GM21423 (cell line): ENCODE data around the gene MAGEE2.
"Not testable (repeated sequence)": the region's sequence is repeated elsewhere in the genome, so short reads cannot be mapped to it uniquely, and the experiment has no call there.

Experiments
- ATAC-seq: cut with Tn5 transposase; IDR thresholded peaks from one replicate; pipeline ENCODE4 v1.9.1; 2021; ENCODE audit warnings: mild to moderate bottlenecking, moderate library complexity; ENCODE audit not compliant: unreplicated experiment

The MAGEE2 gene, protein sequence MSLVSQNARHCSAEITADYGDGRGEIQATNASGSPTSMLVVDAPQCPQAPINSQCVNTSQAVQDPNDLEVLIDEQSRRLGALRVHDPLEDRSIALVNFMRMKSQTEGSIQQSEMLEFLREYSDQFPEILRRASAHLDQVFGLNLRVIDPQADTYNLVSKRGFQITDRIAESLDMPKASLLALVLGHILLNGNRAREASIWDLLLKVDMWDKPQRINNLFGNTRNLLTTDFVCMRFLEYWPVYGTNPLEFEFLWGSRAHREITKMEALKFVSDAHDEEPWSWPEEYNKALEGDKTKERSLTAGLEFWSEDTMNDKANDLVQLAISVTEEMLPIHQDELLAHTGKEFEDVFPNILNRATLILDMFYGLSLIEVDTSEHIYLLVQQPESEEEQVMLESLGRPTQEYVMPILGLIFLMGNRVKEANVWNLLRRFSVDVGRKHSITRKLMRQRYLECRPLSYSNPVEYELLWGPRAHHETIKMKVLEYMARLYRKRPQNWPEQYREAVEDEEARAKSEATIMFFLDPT

GRCh38 chrX:75784680-75785491 lies at the start of gene MAGEE2:
MAGEE2 (minus strand) TSS chrX:75785254; CDS start chrX:75785051, 203 bp downstream.
- no peak for ATAC-seq

- no peak for ATAC-seq
These were observed 1.2 kb upstream of the MAGEE2 start for GRCh38 chrX:75786290-75786689.

- ATAC-seq = no peak
These were observed 3.4 kb downstream of the MAGEE2 start for GRCh38 chrX:75781611-75782010.

- ATAC-seq = not testable (repeated sequence)
These were observed 17.0 kb downstream of the MAGEE2 start for GRCh38 chrX:75768063-75768462.

DNA sequence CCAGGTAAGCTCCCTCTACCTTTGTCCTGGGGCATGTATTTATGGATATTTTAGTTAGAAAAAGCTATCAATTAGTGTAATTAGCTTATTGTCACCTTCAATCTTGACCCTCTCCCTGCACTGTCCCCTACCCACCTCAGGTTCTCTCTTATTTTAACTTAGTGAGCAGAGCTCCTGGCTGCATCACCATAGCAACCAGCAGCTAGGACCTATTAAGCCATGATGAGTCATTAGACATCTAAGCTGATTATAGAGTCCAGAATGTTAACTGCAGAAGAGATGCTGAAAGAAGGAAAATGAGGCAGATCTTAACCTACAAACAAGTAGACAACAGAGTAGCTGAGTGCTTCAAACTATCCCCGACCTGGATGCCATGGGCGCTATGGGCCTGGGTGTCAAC lies 36.6 kb downstream of the MAGEE2 start:
- no peak for ATAC-seq

GRCh38 chrX:75746891-75747639 lies 38.0 kb downstream of the MAGEE2 start:
- ATAC-seq = peak; percentile 88
